Fibroblast of gingiva (primary cell): Measurements from ENCODE around the gene ANGEL2.
A peak's percentile ranks its signal among the peaks of the same experiment; 100 is the strongest.
"Not testable (repeated sequence)": the region's sequence is repeated elsewhere in the genome, so short reads cannot be mapped to it uniquely, and the experiment has no call there.

ENCODE experiments used
- DNase-seq: peaks from one replicate; pipeline ENCODE4 v3.0.0-alpha.2; 2011; ENCODE audit warnings: low read depth

ANGEL2 gene

DNA sequence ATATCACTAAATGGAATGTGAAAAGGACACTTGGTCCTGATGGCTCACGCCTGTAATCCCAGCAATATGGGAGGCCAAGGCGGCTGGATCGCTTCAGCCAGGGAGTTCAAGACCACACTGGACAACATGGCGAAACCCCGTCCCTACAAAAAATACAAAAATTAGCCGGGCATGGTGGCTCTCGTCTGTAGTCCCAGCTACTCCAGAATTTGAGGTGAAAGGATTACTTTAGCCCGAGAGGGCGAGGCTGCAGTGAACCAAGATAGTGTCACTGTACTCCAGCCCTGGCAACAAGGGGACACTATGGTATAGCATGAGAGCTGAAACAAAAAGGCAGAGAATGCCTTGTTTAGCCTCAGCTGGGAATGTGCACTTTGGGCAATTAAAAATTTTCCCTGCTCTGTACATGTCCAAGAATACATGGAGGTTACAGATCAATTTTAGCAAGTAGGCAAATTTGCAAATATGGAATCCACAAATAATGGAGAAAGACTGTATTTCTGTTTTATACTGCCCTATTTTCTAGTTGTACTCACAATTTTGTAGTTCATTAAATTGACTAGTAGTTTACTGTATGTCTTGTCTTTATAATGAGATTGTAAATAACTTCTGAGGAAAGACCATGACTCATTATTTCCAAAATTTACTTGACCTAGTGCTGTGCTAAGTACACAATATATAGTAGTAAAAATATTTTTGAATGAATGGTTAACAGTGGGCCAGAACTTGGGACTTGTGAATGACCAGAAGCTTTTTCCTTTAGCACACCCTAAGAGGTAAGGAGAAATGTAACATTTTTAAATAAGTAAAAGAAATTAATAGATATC lies 2.0 kb upstream of the ANGEL2 start:
- no peak for DNase-seq

- DNase-seq: peak; percentile 2
Observed at GRCh38 chr1:213014642-213015041, 1.0 kb downstream of the ANGEL2 start.

- no peak for DNase-seq
Observed at GRCh38 chr1:213008564-213008963, 7.1 kb downstream of the ANGEL2 start.

- no peak for DNase-seq
Observed at GRCh38 chr1:213003256-213003655, 12.4 kb downstream of the ANGEL2 start.

DNA sequence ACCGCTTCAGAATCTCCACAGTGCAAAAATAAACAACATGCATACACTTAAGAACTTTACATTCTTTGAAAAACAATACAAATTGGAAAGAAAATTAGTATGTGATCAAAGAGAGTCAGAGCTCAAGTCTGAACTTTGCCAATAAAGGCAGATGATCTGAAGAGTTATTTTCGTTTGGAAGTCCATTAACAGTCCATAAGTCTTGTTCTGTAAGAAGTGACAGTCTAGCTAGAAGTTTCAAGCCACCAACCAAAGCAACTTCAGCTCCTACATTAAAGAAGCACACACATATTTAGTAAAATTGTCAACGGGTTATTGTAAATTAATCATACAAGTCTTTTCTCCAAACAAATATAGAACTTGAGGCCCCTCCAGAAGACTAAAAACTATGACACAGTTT lies 20.7 kb downstream of the ANGEL2 start:
- no peak for DNase-seq

DNA sequence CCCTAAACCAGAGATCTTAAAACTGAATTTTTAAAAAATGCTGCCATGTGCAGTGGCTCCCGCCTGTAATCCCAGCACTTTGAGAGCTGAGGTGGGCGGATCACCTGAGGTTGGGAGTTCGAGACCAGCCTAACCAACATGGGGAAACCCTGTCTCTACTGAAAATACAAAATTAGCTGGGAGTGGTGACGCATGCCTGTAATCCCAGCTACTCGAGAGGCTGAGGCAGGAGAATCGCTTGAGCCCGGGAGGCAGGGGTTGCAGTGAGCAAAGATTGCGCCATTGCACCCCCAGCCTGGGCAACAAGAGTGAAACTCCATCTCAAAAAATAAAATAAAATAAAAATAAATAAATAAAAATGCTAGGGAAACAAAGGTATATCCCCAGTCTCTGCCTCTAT lies 21.7 kb downstream of the ANGEL2 start:
- DNase-seq: not testable (repeated sequence)

GRCh38 chr1:212990276-212990675 lies 25.4 kb downstream of the ANGEL2 start:
- no peak for DNase-seq

GRCh38 chr1:212987702-212988322 lies 27.9 kb downstream of the ANGEL2 start:
- DNase-seq: peak; percentile 33

DNA sequence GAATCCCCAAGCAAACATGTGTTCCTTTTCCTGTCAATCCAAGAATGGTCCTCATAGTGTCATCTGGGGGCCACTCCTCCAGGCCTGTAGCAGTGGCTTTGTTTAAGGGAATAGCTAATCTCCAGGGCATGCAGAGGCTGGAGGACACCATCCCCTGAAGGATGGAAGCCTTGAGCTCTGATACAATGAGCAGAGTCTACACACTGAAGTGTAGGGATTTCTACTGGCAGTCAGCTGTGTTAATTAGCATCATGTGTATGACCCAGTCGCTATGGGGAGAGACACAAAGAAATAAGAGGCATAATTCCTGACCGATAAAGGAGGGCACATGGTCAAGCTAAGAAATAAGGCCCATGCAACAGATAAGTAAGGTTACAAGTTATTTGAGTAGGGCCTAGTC lies 29.1 kb downstream of the ANGEL2 start:
- no peak for DNase-seq

- DNase-seq: no peak
Observed at GRCh38 chr1:212984522-212985291, 31.0 kb downstream of the ANGEL2 start.

GRCh38 chr1:212983482-212983881 lies 32.2 kb downstream of the ANGEL2 start:
- DNase-seq: no peak

DNA sequence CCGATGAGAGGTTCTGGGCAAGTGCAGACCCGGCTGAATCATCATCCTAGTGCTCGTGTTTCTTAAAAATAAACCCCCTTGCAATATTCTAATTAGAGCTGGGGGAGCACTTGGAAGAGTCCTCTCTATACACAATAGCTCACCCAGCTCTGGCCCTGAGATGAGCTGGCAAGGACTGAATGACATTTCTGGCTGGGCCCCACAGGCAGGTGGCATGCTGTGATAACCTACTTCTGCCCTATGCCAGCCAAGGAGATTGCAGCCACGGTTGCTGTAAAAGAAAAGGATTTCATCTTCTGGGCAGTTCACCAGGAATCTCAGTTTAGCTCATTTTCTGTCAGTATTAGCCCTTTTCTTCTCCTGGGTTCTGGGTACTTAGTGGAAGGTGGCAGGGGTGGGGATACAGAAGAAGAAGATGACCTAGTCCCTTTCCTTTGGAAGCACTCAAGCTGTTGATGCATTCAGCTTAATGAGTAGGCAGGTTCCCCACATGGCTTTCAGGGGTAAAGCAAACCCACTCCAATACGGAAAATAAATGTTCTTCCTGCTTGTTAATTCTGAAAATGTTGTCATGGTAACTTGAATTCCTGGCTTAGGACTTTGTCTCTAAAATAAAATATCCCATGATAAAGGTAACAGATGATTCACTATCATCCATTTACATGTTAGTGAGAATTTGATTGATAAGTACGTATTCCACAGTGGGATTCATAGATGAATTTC lies 33.1 kb downstream of the ANGEL2 start:
- DNase-seq: no peak

- no peak for DNase-seq
Observed at GRCh38 chr1:212981571-212982328, 33.9 kb downstream of the ANGEL2 start.

- no peak for DNase-seq
Observed at GRCh38 chr1:212981025-212981495, 34.6 kb downstream of the ANGEL2 start.

- DNase-seq: no peak
Observed at GRCh38 chr1:212980123-212980785, 35.4 kb downstream of the ANGEL2 start.

DNA sequence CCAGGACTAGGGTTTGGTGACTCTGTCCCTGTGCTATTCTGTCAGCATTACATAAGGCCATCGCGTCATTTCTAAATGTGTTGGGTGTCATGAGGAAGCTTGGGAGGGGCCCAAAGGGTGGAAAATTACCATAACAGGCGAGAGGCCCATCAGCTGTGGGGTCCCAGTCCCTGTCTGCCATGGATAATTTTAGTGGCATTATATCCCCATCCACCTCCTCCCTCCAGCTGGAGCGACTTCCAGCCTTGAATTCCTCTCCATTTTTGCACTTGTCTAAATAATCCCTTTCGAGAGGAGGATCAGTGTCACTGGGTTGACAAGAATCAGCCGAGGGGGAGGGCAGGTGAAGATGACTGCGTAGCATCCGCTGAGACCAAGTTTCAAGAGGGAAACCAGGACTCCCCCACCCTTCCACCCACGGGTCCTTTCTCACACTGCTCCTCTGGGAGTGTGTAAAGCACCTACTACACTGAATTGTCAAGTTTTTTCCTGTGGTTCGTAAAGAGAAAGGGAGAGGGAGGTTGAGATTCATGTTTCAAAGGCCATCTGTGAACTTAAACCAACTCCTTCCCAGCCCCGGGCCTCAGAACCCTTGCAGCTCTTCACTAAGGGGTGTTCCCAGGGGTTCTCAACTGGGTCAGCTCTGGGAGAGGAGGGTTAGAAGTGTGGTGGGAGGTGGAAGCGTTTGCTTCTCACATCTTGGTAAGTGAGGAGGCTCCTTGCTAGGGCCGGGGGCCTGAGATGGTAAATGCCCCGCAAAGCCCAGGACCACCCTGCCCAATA lies 36.1 kb downstream of the ANGEL2 start:
- DNase-seq: no peak

- no peak for DNase-seq
Observed at GRCh38 chr1:212977781-212978645, 37.7 kb downstream of the ANGEL2 start.

- no peak for DNase-seq
Observed at GRCh38 chr1:212976586-212976985, 39.1 kb downstream of the ANGEL2 start.
